Natural killer cell (primary cell): ENCODE results near the gene PRR7. TPM values are rescaled to one million over a fixed set of nuclear protein-coding genes. Genes with fewer than 3 reads are reported as not detected.

ENCODE experiments used
- ATAC-seq, 3 donors: fragments of 150-1000 bp in 2 of 3; fragments of 200-7000 bp in 1 of 3; cut with Tn5 transposase; 1 replicate in 1 of 3; 2 replicates in 2 of 3; pipeline ENCODE4 v1.10.0; 2021; ENCODE audit warnings: mild to moderate bottlenecking in 2 of 3, moderate library complexity in 2 of 3
- DNase-seq, 2 donors: peaks; one replicate each; pipeline versions ENCODE4 v3.0.0 to v3.0.0-alpha.2; 2013 to 2021; ENCODE audit warnings: mixed read lengths in 1 of 2
- H3K27ac ChIP-seq: one replicate; pipeline ENCODE4 v1.5.1; 2013; ENCODE audit warnings: mild to moderate bottlenecking, low read length
- H3K27me3 ChIP-seq: one replicate; pipeline ENCODE4 v1.6.1; 2013; ENCODE audit warnings: low read length; ENCODE audit not compliant: control insufficient read depth, insufficient read depth
- H3K36me3 ChIP-seq: one replicate; pipeline ENCODE4 v1.6.1; 2013; ENCODE audit warnings: low read length; ENCODE audit not compliant: control insufficient read depth, insufficient read depth
- H3K4me1 ChIP-seq: one replicate; pipeline ENCODE4 v1.6.1; 2013; ENCODE audit warnings: low read length; ENCODE audit not compliant: control insufficient read depth, insufficient read depth
- H3K4me3 ChIP-seq: one replicate; pipeline ENCODE4 v1.5.1; 2013; ENCODE audit warnings: low read length
- H3K9me3 ChIP-seq: one replicate; pipeline ENCODE4 v1.6.1; 2013; ENCODE audit warnings: low read length; ENCODE audit not compliant: control insufficient read depth, insufficient read depth
- H3K27ac Mint-ChIP-seq, 2 donors: one replicate each; pipeline ENCODE4 v1.8.0; 2022; ENCODE audit warnings: mild to moderate bottlenecking in 2 of 2, mixed read lengths in 2 of 2, moderate library complexity in 1 of 2
- H3K27me3 Mint-ChIP-seq, 2 donors: one replicate each; pipeline ENCODE4 v1.8.0; 2022; ENCODE audit warnings: low read depth in 2 of 2, mixed read lengths in 2 of 2
- H3K36me3 Mint-ChIP-seq: one replicate; pipeline ENCODE4 v1.8.0; 2022; ENCODE audit warnings: mixed read lengths
- H3K4me1 Mint-ChIP-seq, 2 donors: one replicate each; pipeline ENCODE4 v1.8.0; 2022; ENCODE audit warnings: mixed read lengths in 2 of 2
- H3K4me3 Mint-ChIP-seq: one replicate; pipeline ENCODE4 v1.8.0; 2022; ENCODE audit warnings: mild to moderate bottlenecking, moderate library complexity, mixed read lengths
- H3K9me3 Mint-ChIP-seq, 2 donors: one replicate each; pipeline ENCODE4 v1.8.0; 2022; ENCODE audit warnings: mixed read lengths in 2 of 2
- CTCF ChIP-seq: fragments of 200-600 bp; IDR thresholded peaks from one replicate; pipeline ENCODE4 v1.8.0; 2022; ENCODE audit warnings: antibody characterized with exemption
- WGBS: methylation state at CpG from one replicate; pipeline ENCODE4 v1.1.7; 2013; ENCODE audit warnings: missing lambda C conversion rate; ENCODE audit not compliant: insufficient coverage; 5-methylcytosine and 5-hydroxymethylcytosine counted together
- intact Hi-C: fragments of 100-400 bp; cut with micrococcal nuclease; formaldehyde crosslinking; loops from one replicate; pipeline ENCODE4 v1.14.2; 2022
- total RNA-seq, 4 donors: library from RNA; stranded (reverse); fragments of 120-200 nt in 1 of 4; gene quantifications; one replicate each; pipeline versions ENCODE4 v1.2.3 to v1.2.4, GENCODE V29; 2013 to 2022

The PRR7 gene
- total RNA-seq, 3 donors from 2014 or later (not counting 1 experiment from before 2014, with no cell fraction given): 21.6 to 27.9 (median 23.3) TPM

GRCh38 chr5:177452688-177453638 is 6.3 kb downstream of the PRR7 start:
- H3K36me3 ChIP-seq: no peaks in the 10 kb centered on the region
- intact Hi-C loops: loop anchor here (5.0 kb wide), 1 partner anchor 136 kb away; no protein-coding TSS in a partner anchor
- Mint-ChIP-seq H3K4me3 (peak overlapping the region; percentile 37), H3K4me1 (peaks cover 20 to 39% of the 10 kb centered on the region in 2 donors), H3K27me3 (no peaks in the 10 kb centered on the region), H3K9me3 (no peaks in the 10 kb centered on the region), H3K27ac (peak overlapping the region; percentile 85 to 90), H3K36me3 (no peaks in the 10 kb centered on the region)
- H3K4me1 ChIP-seq: peaks cover 47% of the 10 kb centered on the region
- no peaks in the 10 kb centered on the region for H3K9me3 ChIP-seq
- ATAC-seq (no peak), DNase-seq (no peak)
- no peaks in the 10 kb centered on the region for H3K27me3 ChIP-seq
- WGBS: 95% methylated on average over 15 of the region's 17 CpGs
- TF ChIP-seq CTCF: no peak
- H3K4me3 ChIP-seq: no peak overlapping the region
- H3K27ac ChIP-seq: no peak overlapping the region

GRCh38 chr5:177453852-177454396 is 7.3 kb downstream of the PRR7 start:
- H3K27ac ChIP-seq: peak overlapping the region; percentile 91

GRCh38 chr5:177454397-177455035 is 7.9 kb downstream of the PRR7 start:
- WGBS: under 1% methylated on average over 84 of the region's 84 CpGs
- Mint-ChIP-seq H3K27ac (peak overlapping the region; percentile 85 to 90), H3K9me3 (no peaks in the 10 kb centered on the region), H3K36me3 (no peaks in the 10 kb centered on the region), H3K4me1 (peaks cover 15 to 31% of the 10 kb centered on the region in 2 donors), H3K27me3 (no peaks in the 10 kb centered on the region), H3K4me3 (peak overlapping the region; percentile 86)
- Histone ChIP-seq H3K36me3 (no peaks in the 10 kb centered on the region), H3K27me3 (no peaks in the 10 kb centered on the region), H3K9me3 (no peaks in the 10 kb centered on the region), H3K4me1 (peaks cover 36% of the 10 kb centered on the region), H3K4me3 (peak overlapping the region; percentile 45), H3K27ac (peak overlapping the region; percentile 91)
- peak; percentile 97 to 99 for DNase-seq
- peak; percentile 57 to 80 (median 63) for ATAC-seq
- TF ChIP-seq CTCF: peak; percentile 77
- intact Hi-C loops: loop anchor here (1.0 to 5.0 kb wide), 5 partner anchors 8 to 152 kb away; partner anchors contain the start of genes GRK6, PRELID1, PRR7 and RAB24

More at GRCh38 chr5:177453852-177454396, 7.3 kb downstream of the PRR7 start:
- peak overlapping the region; percentile 85 to 90 for H3K27ac Mint-ChIP-seq
- intact Hi-C loops: loop anchor here (1.0 to 5.0 kb wide), 3 partner anchors 8 to 137 kb away; partner anchors contain the start of gene PRR7
- no peaks in the 10 kb centered on the region for H3K27me3 ChIP-seq
- no peak for TF ChIP-seq CTCF
- no peaks in the 10 kb centered on the region for H3K9me3 Mint-ChIP-seq
- no peaks in the 10 kb centered on the region for H3K9me3 ChIP-seq
- peak in 1 of 2 donors; percentile 45 for DNase-seq
- no peaks in the 10 kb centered on the region for H3K36me3 Mint-ChIP-seq
- no peaks in the 10 kb centered on the region for H3K27me3 Mint-ChIP-seq
- 5% methylated on average over 28 of the region's 31 CpGs for WGBS
- H3K4me3 Mint-ChIP-seq: peak overlapping the region; percentile 87
- peaks cover 38% of the 10 kb centered on the region for H3K4me1 ChIP-seq
- no peaks in the 10 kb centered on the region for H3K36me3 ChIP-seq
- ATAC-seq: no peak
- H3K4me3 ChIP-seq: peak overlapping the region; percentile 34
- H3K4me1 Mint-ChIP-seq: peaks cover 15 to 31% of the 10 kb centered on the region in 2 donors
